Measurements from ENCODE around the gene KLHL3. TPM values are rescaled to one million over a fixed set of nuclear protein-coding genes. Genes with fewer than 3 reads are reported as not detected.

KLHL3 gene
- total and polyA plus RNA-seq, 11 donors, result 8.3 to 77.6 (median 26.1) TPM

- TF ChIP-seq POLR2A (IDR thresholded peaks at IDR 0.05) (no peak), CTCF (IDR thresholded peaks at IDR 0.05) (no peak)
- intact Hi-C loops (cut with DNase I), result no loop called here
- Histone ChIP-seq H3K4me1 (peaks cover 0 to 27% (median 21%) of the 10 kb centered on the region in 12 donors), H3K27me3 (no peaks in the 10 kb centered on the region), H3K4me3 (no peak overlapping the region), H3K36me3 (peaks cover 0 to 23% (median 0%) of the 10 kb centered on the region in 9 donors), H3K27ac (no peak overlapping the region), H3K9me3 (no peaks in the 10 kb centered on the region)
- WGBS, 4 donors, result 91 to 96% (median 94%) methylated on average over 4 of the region's 4 CpGs
- no peak for DNase-seq
- no peak for ATAC-seq
Measured at GRCh38 chr5:137669811-137670210, 66.1 kb downstream of the KLHL3 start.

- no peak overlapping the region for H3K4me3 ChIP-seq
- no peaks in the 10 kb centered on the region for H3K9me3 ChIP-seq
- peaks cover 0 to 27% (median 21%) of the 10 kb centered on the region in 12 donors for H3K4me1 ChIP-seq
- WGBS, 4 donors, result 94 to 98% (median 96%) methylated on average over 5 of the region's 5 CpGs
- intact Hi-C loops (cut with DNase I), result no loop called here
- peaks cover 0 to 21% (median 0%) of the 10 kb centered on the region in 9 donors for H3K36me3 ChIP-seq
- DNase-seq (no peak), ATAC-seq (no peak)
- no peak overlapping the region for H3K27ac ChIP-seq
- no peaks in the 10 kb centered on the region for H3K27me3 ChIP-seq
- TF ChIP-seq CTCF (IDR thresholded peaks at IDR 0.05) (no peak), POLR2A (IDR thresholded peaks at IDR 0.05) (no peak)
Measured at GRCh38 chr5:137668637-137669036, 67.3 kb downstream of the KLHL3 start.

GRCh38 chr5:137667341-137667740 lies 68.5 kb downstream of the KLHL3 start:
- intact Hi-C loops (cut with DNase I), result no loop called here
- Histone ChIP-seq H3K27me3 (no peaks in the 10 kb centered on the region), H3K36me3 (peaks cover 0 to 20% (median 0%) of the 10 kb centered on the region in 9 donors), H3K9me3 (no peaks in the 10 kb centered on the region), H3K4me1 (peaks cover 0 to 27% (median 21%) of the 10 kb centered on the region in 12 donors), H3K27ac (peak overlapping the region in 11 of 12 donors; percentile 46 to 79 (median 66)), H3K4me3 (no peak overlapping the region)
- TF ChIP-seq CTCF (IDR thresholded peaks at IDR 0.05), result no peak
- no peak for TF ChIP-seq POLR2A (IDR thresholded peaks at IDR 0.05)
- no peak for DNase-seq
- ATAC-seq, result peak in 1 of 4 donors; percentile 26

GRCh38 chr5:137666901-137667300 lies 69.0 kb downstream of the KLHL3 start:
- no peak for TF ChIP-seq CTCF (IDR thresholded peaks at IDR 0.05)
- no peak for TF ChIP-seq POLR2A (IDR thresholded peaks at IDR 0.05)
- no peaks in the 10 kb centered on the region for H3K27me3 ChIP-seq
- H3K27ac ChIP-seq, result peak overlapping the region; percentile 46 to 79 (median 66)
- ATAC-seq, result no peak
- no peak overlapping the region for H3K4me3 ChIP-seq
- intact Hi-C loops (cut with DNase I), result no loop called here
- no peak for DNase-seq
- peaks cover 0 to 27% (median 21%) of the 10 kb centered on the region in 12 donors for H3K4me1 ChIP-seq
- 58 to 63% (median 59%) methylated on average over 2 of the region's 2 CpGs for WGBS, 4 donors
- peaks cover 0 to 17% (median 0%) of the 10 kb centered on the region in 9 donors for H3K36me3 ChIP-seq
- H3K9me3 ChIP-seq, result no peaks in the 10 kb centered on the region
